ENCODE results near the gene URGCP.

Gene URGCP

DNA sequence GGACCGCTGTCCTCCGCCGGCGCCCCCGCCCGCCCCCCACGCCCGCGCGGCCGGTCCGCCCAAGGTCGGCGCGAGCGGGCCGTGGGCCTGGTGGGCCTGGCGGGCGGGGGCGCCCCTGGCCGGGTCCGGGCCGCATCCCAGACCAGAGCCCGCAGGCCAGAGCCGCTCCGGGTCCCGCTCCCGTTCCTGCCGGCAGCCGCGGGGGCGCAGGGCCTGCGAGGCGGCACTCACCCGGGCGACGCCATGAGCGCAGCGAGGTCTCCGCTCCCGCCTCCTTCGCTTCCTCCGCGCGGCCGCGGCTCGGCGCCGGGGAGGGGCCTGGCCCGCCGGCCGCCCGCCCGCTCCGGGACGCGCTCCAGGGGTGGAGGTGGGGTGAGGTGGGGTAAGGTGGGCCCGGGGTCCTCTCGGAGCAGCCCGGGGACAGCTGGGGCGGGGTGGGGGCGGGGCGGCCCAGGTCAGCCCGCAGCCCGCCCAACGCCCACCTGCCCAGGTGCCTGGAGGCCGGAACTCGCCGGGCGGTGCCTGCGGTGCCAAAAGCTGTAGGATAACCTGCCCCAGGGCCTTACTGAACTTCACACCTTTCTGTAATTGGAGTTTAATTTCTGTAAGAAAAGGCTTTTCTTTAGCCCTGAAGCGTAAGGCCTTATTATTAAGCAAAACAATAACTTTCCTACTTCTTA, at the start of gene URGCP:
TSS of gene URGCP (minus strand) at position 266 of the 680 bp plus-strand sequence. CDS start at position 245, 21 bp downstream.
- TF ChIP-seq POLR2AphosphoS5 (IDR thresholded peaks at IDR 0.05; ENCODE audit: borderline replicate concordance, low read depth, low read length) (no peak), FOXP2 (optimal IDR thresholded peaks at IDR 0.05; ENCODE audit: control extremely low read depth, extremely low read length, insufficient read depth) (no peak), EZH2 (IDR thresholded peaks at IDR 0.05) (no peak)
- H3K36me3 ChIP-seq (ENCODE audit: insufficient read depth, low read length) = no peaks in the 10 kb centered on the region
- H3K27ac ChIP-seq = no peak within 1 kb of the TSS
- H3K9me3 ChIP-seq (ENCODE audit: low read depth, low read length) = no peaks in the 10 kb centered on the region
- no peak for DNase-seq (ENCODE audit: low read depth, low spot score)
- H3K9ac ChIP-seq (ENCODE audit: insufficient read length) = peak within 1 kb of the TSS; percentile 85
- H3K4me3 ChIP-seq = peak within 1 kb of the TSS; percentile 92

GRCh38 chr7:43956027-43956426, 49.6 kb upstream of the URGCP start:
- DNase-seq (ENCODE audit: low read depth, low spot score) = no peak
- no peaks in the 10 kb centered on the region for H3K9me3 ChIP-seq (ENCODE audit: low read depth, low read length)
- TF ChIP-seq EZH2 (IDR thresholded peaks at IDR 0.05) (no peak), POLR2AphosphoS5 (IDR thresholded peaks at IDR 0.05; ENCODE audit: borderline replicate concordance, low read depth, low read length) (no peak), FOXP2 (optimal IDR thresholded peaks at IDR 0.05; ENCODE audit: control extremely low read depth, extremely low read length, insufficient read depth) (no peak)
- H3K9ac ChIP-seq (ENCODE audit: insufficient read length) = no peak overlapping the region
- no peak overlapping the region for H3K27ac ChIP-seq
- no peak overlapping the region for H3K4me3 ChIP-seq
- no peaks in the 10 kb centered on the region; the same call in 1 of the 2 replicates for H3K36me3 ChIP-seq (ENCODE audit: insufficient read depth, low read length)

DNA sequence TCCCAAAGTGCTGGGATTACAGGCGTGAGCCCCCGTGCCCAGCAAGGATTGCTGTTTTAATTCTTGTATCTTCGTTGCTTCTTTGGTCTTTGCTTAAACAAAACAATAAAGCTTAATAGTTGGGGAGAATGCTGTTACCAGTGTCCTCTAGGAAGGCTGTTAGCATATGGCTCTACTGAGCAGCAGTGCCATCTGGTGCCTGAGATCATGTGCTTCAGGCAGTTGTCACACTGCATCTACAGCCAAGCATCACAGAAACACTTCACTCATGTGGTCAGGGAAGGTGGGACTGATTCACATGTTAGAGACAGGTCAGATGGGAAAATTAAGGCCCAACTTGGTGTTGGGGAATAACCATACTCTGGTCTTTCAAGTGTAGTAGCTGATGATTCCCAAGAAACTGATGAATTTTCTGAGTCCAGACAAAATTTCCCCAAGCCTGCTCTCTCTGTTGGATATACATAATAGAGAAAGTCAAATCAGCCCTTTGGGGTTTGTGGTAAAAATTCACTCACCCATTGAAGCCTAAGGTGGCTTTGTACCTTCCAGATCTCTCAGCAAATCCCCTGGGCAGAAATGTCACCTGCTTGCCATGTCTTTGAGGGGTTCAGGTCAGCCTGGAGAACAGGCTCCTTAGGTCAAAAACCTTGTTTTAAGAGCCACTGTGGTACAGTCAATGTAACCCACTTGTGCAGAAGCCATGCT, 48.3 kb upstream of the URGCP start:
- Histone ChIP-seq H3K9me3 (ENCODE audit: low read depth, low read length) (no peaks in the 10 kb centered on the region), H3K27ac (no peak overlapping the region), H3K36me3 (ENCODE audit: insufficient read depth, low read length) (no peaks in the 10 kb centered on the region; the same call in 1 of the 2 replicates), H3K9ac (ENCODE audit: insufficient read length) (no peak overlapping the region), H3K4me3 (no peak overlapping the region)
- TF ChIP-seq EZH2 (IDR thresholded peaks at IDR 0.05) = no peak
- TF ChIP-seq POLR2AphosphoS5 (IDR thresholded peaks at IDR 0.05; ENCODE audit: borderline replicate concordance, low read depth, low read length) = no peak
- TF ChIP-seq FOXP2 (optimal IDR thresholded peaks at IDR 0.05; ENCODE audit: control extremely low read depth, extremely low read length, insufficient read depth) = no peak
- DNase-seq (ENCODE audit: low read depth, low spot score) = no peak

GRCh38 chr7:43953071-43953470, 46.7 kb upstream of the URGCP start:
- H3K27ac ChIP-seq = no peak overlapping the region
- no peak for DNase-seq (ENCODE audit: low read depth, low spot score)

GRCh38 chr7:43952028-43952427, 45.6 kb upstream of the URGCP start:
- Histone ChIP-seq H3K4me3 (no peak overlapping the region), H3K9ac (ENCODE audit: insufficient read length) (no peak overlapping the region), H3K9me3 (ENCODE audit: low read depth, low read length) (no peaks in the 10 kb centered on the region), H3K27ac (no peak overlapping the region), H3K36me3 (ENCODE audit: insufficient read depth, low read length) (no peaks in the 10 kb centered on the region; the same call in 1 of the 2 replicates)
- no peak for DNase-seq (ENCODE audit: low read depth, low spot score)
- TF ChIP-seq EZH2 (IDR thresholded peaks at IDR 0.05) (no peak), POLR2AphosphoS5 (IDR thresholded peaks at IDR 0.05; ENCODE audit: borderline replicate concordance, low read depth, low read length) (no peak), FOXP2 (optimal IDR thresholded peaks at IDR 0.05; ENCODE audit: control extremely low read depth, extremely low read length, insufficient read depth) (no peak)

More at GRCh38 chr7:43953071-43953470, 46.7 kb upstream of the URGCP start:
- H3K9me3 ChIP-seq (ENCODE audit: low read depth, low read length) = no peaks in the 10 kb centered on the region
- H3K36me3 ChIP-seq (ENCODE audit: insufficient read depth, low read length) = no peaks in the 10 kb centered on the region; the same call in 1 of the 2 replicates
- no peak overlapping the region for H3K4me3 ChIP-seq
- H3K9ac ChIP-seq (ENCODE audit: insufficient read length) = no peak overlapping the region
- TF ChIP-seq FOXP2 (optimal IDR thresholded peaks at IDR 0.05; ENCODE audit: control extremely low read depth, extremely low read length, insufficient read depth) = no peak
- TF ChIP-seq EZH2 (IDR thresholded peaks at IDR 0.05) = no peak

GRCh38 chr7:43944286-43944685, 37.9 kb upstream of the URGCP start:
- TF ChIP-seq FOXP2 (optimal IDR thresholded peaks at IDR 0.05; ENCODE audit: control extremely low read depth, extremely low read length, insufficient read depth) = no peak
- no peak for TF ChIP-seq EZH2 (IDR thresholded peaks at IDR 0.05)
- no peak for TF ChIP-seq POLR2AphosphoS5 (IDR thresholded peaks at IDR 0.05; ENCODE audit: borderline replicate concordance, low read depth, low read length)
- DNase-seq (ENCODE audit: low read depth, low spot score) = no peak
- Histone ChIP-seq H3K9ac (ENCODE audit: insufficient read length) (no peak overlapping the region), H3K9me3 (ENCODE audit: low read depth, low read length) (no peaks in the 10 kb centered on the region), H3K27ac (no peak overlapping the region), H3K36me3 (ENCODE audit: insufficient read depth, low read length) (no peaks in the 10 kb centered on the region), H3K4me3 (no peak overlapping the region)

DNA sequence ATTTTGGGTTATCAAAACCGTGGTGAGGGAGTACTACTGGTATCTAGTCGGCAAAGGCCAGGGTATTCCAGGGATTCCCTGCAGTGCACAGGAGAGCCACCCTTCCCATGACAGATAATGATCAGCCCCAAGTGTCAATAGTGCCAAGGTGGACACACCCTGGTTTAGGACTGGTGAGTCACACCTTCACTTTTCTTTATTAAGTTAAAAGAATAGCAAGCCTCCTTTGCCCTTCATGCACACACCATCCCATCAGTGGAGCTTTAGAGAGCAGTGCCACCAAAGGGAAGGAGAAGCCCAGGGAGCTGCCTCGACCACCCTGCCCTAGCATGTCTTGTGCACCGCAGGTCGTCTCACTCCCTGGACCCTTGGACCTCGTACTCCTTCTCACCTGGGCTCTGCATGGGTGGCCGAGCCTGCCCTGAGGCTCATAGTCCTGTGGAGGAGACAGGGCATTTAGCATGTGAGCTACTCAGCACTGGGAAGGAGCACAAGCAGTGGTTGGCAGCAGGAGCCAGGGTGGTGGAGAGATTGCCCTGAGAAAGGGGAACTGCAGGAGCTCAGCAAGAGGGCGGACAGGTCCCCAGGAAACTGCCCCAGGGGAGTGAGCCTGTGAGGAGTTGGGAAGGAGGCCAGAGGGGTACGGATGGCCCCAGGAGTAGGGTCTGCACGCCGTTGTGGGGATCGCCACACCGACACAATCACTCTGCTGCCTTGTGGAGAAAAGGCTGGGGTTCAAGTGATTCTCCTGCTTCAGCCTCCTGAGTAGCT, 37.2 kb upstream of the URGCP start:
- H3K27ac ChIP-seq = no peak overlapping the region
- H3K4me3 ChIP-seq = no peak overlapping the region
- DNase-seq (ENCODE audit: low read depth, low spot score) = no peak
- no peak for TF ChIP-seq EZH2 (IDR thresholded peaks at IDR 0.05)
- TF ChIP-seq FOXP2 (optimal IDR thresholded peaks at IDR 0.05; ENCODE audit: control extremely low read depth, extremely low read length, insufficient read depth) = no peak
- TF ChIP-seq POLR2AphosphoS5 (IDR thresholded peaks at IDR 0.05; ENCODE audit: borderline replicate concordance, low read depth, low read length) = no peak
- no peaks in the 10 kb centered on the region for H3K9me3 ChIP-seq (ENCODE audit: low read depth, low read length)
- H3K9ac ChIP-seq (ENCODE audit: insufficient read length) = no peak overlapping the region
- H3K36me3 ChIP-seq (ENCODE audit: insufficient read depth, low read length) = no peaks in the 10 kb centered on the region

- Histone ChIP-seq H3K36me3 (ENCODE audit: insufficient read depth, low read length) (no peaks in the 10 kb centered on the region), H3K9me3 (ENCODE audit: low read depth, low read length) (no peaks in the 10 kb centered on the region), H3K27ac (no peak overlapping the region), H3K4me3 (no peak overlapping the region), H3K9ac (ENCODE audit: insufficient read length) (no peak overlapping the region)
- no peak for TF ChIP-seq EZH2 (IDR thresholded peaks at IDR 0.05)
- no peak for TF ChIP-seq FOXP2 (optimal IDR thresholded peaks at IDR 0.05; ENCODE audit: control extremely low read depth, extremely low read length, insufficient read depth)
- TF ChIP-seq POLR2AphosphoS5 (IDR thresholded peaks at IDR 0.05; ENCODE audit: borderline replicate concordance, low read depth, low read length) = no peak
- DNase-seq (ENCODE audit: low read depth, low spot score) = no peak
Measured at GRCh38 chr7:43942997-43943396, 36.6 kb upstream of the URGCP start.

All from SK-N-MC (cell line).